Stimulated activated CD4-positive, alpha-beta T cell treated with anti-CD3 and anti-CD28 coated beads, Interleukin-2, amount 100 ng/mL, for 48 hours (primary cell): Measurements from ENCODE around the gene GEMIN4.
A peak's percentile ranks its signal among the peaks of the same experiment; 100 is the strongest.
"Not testable (repeated sequence)": the region's sequence is repeated elsewhere in the genome, so short reads cannot be mapped to it uniquely, and the experiment has no call there.

Source experiments
- DNase-seq, 2 donors: peaks; one replicate each; pipeline ENCODE4 v3.0.0-alpha.2; 2020

GEMIN4 gene

GRCh38 chr17:752002-752619 is at the start of gene GEMIN4:
TSS of gene GEMIN4 (minus strand) at chr17:752264. CDS start at chr17:752142, 122 bp downstream.
- DNase-seq: peak; percentile 99 to 100

- DNase-seq: no peak
Observed at GRCh38 chr17:801660-802059, 49.6 kb upstream of the GEMIN4 start.

- DNase-seq: no peak
Observed at GRCh38 chr17:800446-801242, 48.6 kb upstream of the GEMIN4 start.

GRCh38 chr17:799261-799660 is 47.2 kb upstream of the GEMIN4 start:
- no peak for DNase-seq

GRCh38 chr17:798246-798645 is 46.2 kb upstream of the GEMIN4 start:
- DNase-seq: no peak

GRCh38 chr17:797236-797840 is 45.3 kb upstream of the GEMIN4 start:
- no peak for DNase-seq

- no peak for DNase-seq
Observed at GRCh38 chr17:796609-797008, 44.5 kb upstream of the GEMIN4 start.

- no peak for DNase-seq
Observed at GRCh38 chr17:795721-796120, 43.7 kb upstream of the GEMIN4 start.

- DNase-seq: no peak
Observed at GRCh38 chr17:795276-795675, 43.2 kb upstream of the GEMIN4 start.

- peak; percentile 44 to 45 for DNase-seq
Observed at GRCh38 chr17:794876-795275, 42.8 kb upstream of the GEMIN4 start.

- no peak for DNase-seq
Observed at GRCh38 chr17:792277-792676, 40.2 kb upstream of the GEMIN4 start.

- DNase-seq: no peak
Observed at GRCh38 chr17:791829-792228, 39.8 kb upstream of the GEMIN4 start.

- DNase-seq: not testable (repeated sequence)
Observed at GRCh38 chr17:790874-791247, 38.8 kb upstream of the GEMIN4 start.

GRCh38 chr17:789931-790873 is 38.1 kb upstream of the GEMIN4 start:
- not testable (repeated sequence) for DNase-seq

GRCh38 chr17:789160-789840 is 37.2 kb upstream of the GEMIN4 start:
- no peak for DNase-seq

GRCh38 chr17:788551-788950 is 36.5 kb upstream of the GEMIN4 start:
- DNase-seq: no peak

GRCh38 chr17:787641-788221 is 35.7 kb upstream of the GEMIN4 start:
- DNase-seq: no peak

- not testable (repeated sequence) for DNase-seq
Observed at GRCh38 chr17:785901-786300, 33.8 kb upstream of the GEMIN4 start.

GRCh38 chr17:784143-784542 is 32.1 kb upstream of the GEMIN4 start:
- DNase-seq: no peak

GRCh38 chr17:781805-782731 is 30.0 kb upstream of the GEMIN4 start, which contains the start of the genes GLOD4 and MRM3:
TSS of gene GLOD4 (minus strand) at chr17:782280. CDS start at chr17:782255, 25 bp downstream.
TSS of gene MRM3 (plus strand) at chr17:782353. CDS start at chr17:782379, 26 bp downstream.
- peak; percentile 96 for DNase-seq

GRCh38 chr17:778096-778495 is 26.0 kb upstream of the GEMIN4 start:
- no peak for DNase-seq
